Astrocyte (in vitro differentiated cells and primary cell): ENCODE measurements around the gene ACD. TPM values are rescaled to one million over a fixed set of nuclear protein-coding genes. Genes with fewer than 3 reads are reported as not detected.

Experiments
- DNase-seq: peaks from one replicate; pipeline ENCODE4 v3.0.0-alpha.2; 2010; ENCODE audit warnings: low read depth
- FAIRE-seq: peaks from 2 replicates; lab custom pipeline; 2011; peaks lifted over from hg19 to GRCh38; lab: Jason Lieb, UNC
- H2AFZ ChIP-seq: 2 replicates; pipeline ENCODE4 v1.6.0; 2012; ENCODE audit warnings: low read depth, low read length, inconsistent platforms
- H3K27ac ChIP-seq: 2 replicates; pipeline ENCODE4 v1.5.1; 2011; ENCODE audit warnings: low read depth, low read length, inconsistent platforms
- H3K27me3 ChIP-seq: 2 replicates; pipeline ENCODE4 v1.6.0; 2011; ENCODE audit warnings: low read length, inconsistent platforms; ENCODE audit not compliant: insufficient read depth
- H3K36me3 ChIP-seq: 2 replicates; pipeline ENCODE4 v1.5.1; 2011; ENCODE audit warnings: low read length, inconsistent platforms; ENCODE audit not compliant: insufficient read depth
- H3K4me1 ChIP-seq: 2 replicates; pipeline ENCODE4 v1.5.1; 2011; ENCODE audit warnings: low read length, inconsistent platforms; ENCODE audit not compliant: insufficient read depth
- H3K4me2 ChIP-seq: 2 replicates; pipeline ENCODE4 v1.6.0; 2012; ENCODE audit warnings: low read length, inconsistent platforms
- H3K4me3 ChIP-seq: 2 replicates; pipeline ENCODE4 v1.5.1; 2011; ENCODE audit warnings: low read depth, mild to moderate bottlenecking, low read length, inconsistent platforms; ENCODE audit not compliant: insufficient read depth
- H3K79me2 ChIP-seq: 2 replicates; pipeline ENCODE4 v1.6.0; 2012; ENCODE audit warnings: mild to moderate bottlenecking, low read length, inconsistent platforms; ENCODE audit not compliant: insufficient read depth
- H3K9ac ChIP-seq: 2 replicates; pipeline ENCODE4 v1.6.0; 2012; ENCODE audit warnings: mild to moderate bottlenecking, low read length, inconsistent platforms
- H3K9me3 ChIP-seq: 2 replicates; pipeline ENCODE4 v1.5.1; 2012; ENCODE audit warnings: low read depth, mild to moderate bottlenecking, low read length, inconsistent platforms; ENCODE audit not compliant: insufficient read depth
- H4K20me1 ChIP-seq: 2 replicates; pipeline ENCODE4 v1.6.0; 2012; ENCODE audit warnings: low read length, inconsistent platforms; ENCODE audit not compliant: insufficient read depth
- H3K27ac Mint-ChIP-seq: one replicate; pipeline ENCODE4 v1.8.0; 2021; ENCODE audit warnings: mild to moderate bottlenecking, mixed read lengths; ENCODE audit not compliant: unreplicated experiment
- H3K27me3 Mint-ChIP-seq: one replicate; pipeline ENCODE4 v1.8.0; 2021; ENCODE audit warnings: low read depth, mixed read lengths; ENCODE audit not compliant: unreplicated experiment
- H3K36me3 Mint-ChIP-seq: one replicate; pipeline ENCODE4 v1.8.0; 2021; ENCODE audit warnings: low read depth, mixed read lengths; ENCODE audit not compliant: unreplicated experiment
- H3K4me1 Mint-ChIP-seq: one replicate; pipeline ENCODE4 v1.8.0; 2021; ENCODE audit warnings: low read depth, mixed read lengths; ENCODE audit not compliant: unreplicated experiment
- H3K4me3 Mint-ChIP-seq: one replicate; pipeline ENCODE4 v1.8.0; 2021; ENCODE audit warnings: mild to moderate bottlenecking, moderate library complexity, mixed read lengths; ENCODE audit not compliant: unreplicated experiment
- H3K9me3 Mint-ChIP-seq: one replicate; pipeline ENCODE4 v1.8.0; 2021; ENCODE audit warnings: mild to moderate bottlenecking, mixed read lengths; ENCODE audit not compliant: unreplicated experiment
- CTCF ChIP-seq: IDR thresholded peaks from 2 replicates; pipeline ENCODE4 v1.5.1; 2011; ENCODE audit warnings: low read depth, mild to moderate bottlenecking, inconsistent platforms, low read length, moderate library complexity; ENCODE audit not compliant: insufficient read depth
- EZH2 ChIP-seq: IDR thresholded peaks from 2 replicates; pipeline ENCODE4 v1.6.1; 2012; ENCODE audit warnings: mild to moderate bottlenecking, low read length, inconsistent platforms; ENCODE audit not compliant: insufficient read depth
- total RNA-seq: library from RNA; stranded (reverse); gene quantifications from 2 replicates; pipeline ENCODE4 v1.2.1, GENCODE V29; 2021

Gene ACD
- total RNA-seq, 1 donor from 2014 or later = 11.8 TPM

GRCh38 chr16:67708368-67708771 is 48.3 kb upstream of the ACD start:
- Histone ChIP-seq H2AFZ (no peak overlapping the region), H3K9me3 (no peaks in the 10 kb centered on the region), H3K36me3 (peaks cover 1% of the 10 kb centered on the region), H3K9ac (no peak overlapping the region), H3K27me3 (no peaks in the 10 kb centered on the region), H4K20me1 (peaks cover 67% of the 10 kb centered on the region), H3K4me3 (no peak overlapping the region), H3K4me2 (no peak overlapping the region), H3K4me1 (no peaks in the 10 kb centered on the region), H3K79me2 (peaks cover 66% of the 10 kb centered on the region), H3K27ac (no peak overlapping the region)
- Mint-ChIP-seq H3K4me3 (no peak overlapping the region), H3K27ac (no peak overlapping the region), H3K9me3 (no peaks in the 10 kb centered on the region), H3K27me3 (no peaks in the 10 kb centered on the region), H3K36me3 (peaks cover 5% of the 10 kb centered on the region), H3K4me1 (peaks cover under 1% of the 10 kb centered on the region)
- DNase-seq = no peak
- TF ChIP-seq CTCF (no peak), EZH2 (no peak)
- FAIRE-seq = no peak

DNA sequence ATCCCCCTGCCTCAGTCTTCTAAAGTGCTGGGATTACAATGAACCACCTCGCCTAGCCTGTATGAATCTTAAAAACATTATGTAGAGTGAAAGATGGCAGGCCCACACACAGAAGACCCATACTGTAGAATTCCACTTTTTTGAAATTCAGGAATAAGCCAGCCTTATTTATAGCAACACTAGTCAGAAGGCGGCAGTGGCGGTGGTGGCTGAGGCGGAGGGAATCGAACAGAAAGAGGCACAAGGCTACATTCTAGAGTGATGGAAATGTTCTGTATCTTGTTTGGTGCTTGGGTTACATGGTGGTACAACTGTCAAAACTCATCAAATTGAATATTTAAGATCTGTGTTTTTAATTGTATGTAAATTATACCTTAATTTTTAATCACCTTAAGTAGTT is 47.7 kb upstream of the ACD start:
- Mint-ChIP-seq H3K4me3 (no peak overlapping the region), H3K27ac (no peak overlapping the region), H3K27me3 (no peaks in the 10 kb centered on the region), H3K36me3 (peaks cover 4% of the 10 kb centered on the region), H3K4me1 (no peaks in the 10 kb centered on the region), H3K9me3 (no peaks in the 10 kb centered on the region)
- H3K79me2 ChIP-seq = peaks cover 63% of the 10 kb centered on the region
- H3K4me1 ChIP-seq = no peaks in the 10 kb centered on the region
- no peak overlapping the region for H3K27ac ChIP-seq
- no peak for DNase-seq
- H3K9ac ChIP-seq = no peak overlapping the region
- no peaks in the 10 kb centered on the region for H3K27me3 ChIP-seq
- H2AFZ ChIP-seq = no peak overlapping the region
- peaks cover 66% of the 10 kb centered on the region for H4K20me1 ChIP-seq
- H3K36me3 ChIP-seq = no peaks in the 10 kb centered on the region
- H3K4me2 ChIP-seq = no peak overlapping the region
- H3K4me3 ChIP-seq = no peak overlapping the region
- no peaks in the 10 kb centered on the region for H3K9me3 ChIP-seq
- TF ChIP-seq CTCF = no peak
- TF ChIP-seq EZH2 = no peak
- no peak for FAIRE-seq

DNA sequence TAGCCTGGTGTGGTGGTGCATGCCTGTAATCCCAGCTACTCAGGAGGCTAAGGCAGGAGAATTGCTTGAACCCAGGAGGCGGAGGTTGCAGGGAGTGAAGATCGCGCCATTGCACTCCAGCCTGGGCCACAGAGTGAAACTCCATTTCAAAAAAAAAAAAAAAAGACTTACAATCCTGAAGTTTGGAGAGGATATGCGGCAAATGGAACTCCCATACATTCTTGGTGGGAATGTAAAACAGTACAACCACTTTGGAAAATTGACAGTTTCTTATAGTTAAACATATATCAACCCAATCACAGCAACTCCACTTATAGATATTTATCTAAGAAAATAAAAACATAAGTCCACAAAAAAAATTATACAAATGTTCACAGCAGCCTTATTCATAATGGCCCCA is 47.1 kb upstream of the ACD start:
- Histone ChIP-seq H2AFZ (no peak overlapping the region), H3K27ac (no peak overlapping the region), H3K79me2 (peaks cover 65% of the 10 kb centered on the region), H3K36me3 (no peaks in the 10 kb centered on the region), H3K4me3 (no peak overlapping the region), H3K4me1 (no peaks in the 10 kb centered on the region), H3K9ac (no peak overlapping the region), H3K4me2 (no peak overlapping the region), H3K27me3 (no peaks in the 10 kb centered on the region), H4K20me1 (peaks cover 68% of the 10 kb centered on the region), H3K9me3 (no peaks in the 10 kb centered on the region)
- no peaks in the 10 kb centered on the region for H3K4me1 Mint-ChIP-seq
- peaks cover 4% of the 10 kb centered on the region for H3K36me3 Mint-ChIP-seq
- TF ChIP-seq CTCF (no peak), EZH2 (no peak)
- no peak for FAIRE-seq
- no peaks in the 10 kb centered on the region for H3K9me3 Mint-ChIP-seq
- H3K27me3 Mint-ChIP-seq = no peaks in the 10 kb centered on the region
- no peak for DNase-seq
- H3K27ac Mint-ChIP-seq = no peak overlapping the region
- H3K4me3 Mint-ChIP-seq = no peak overlapping the region
